Activated T-cell treated with anti-CD3 and anti-CD28 coated beads, Interleukin-2, amount 50 U/mL, for 48 hours (primary cell): ENCODE measurements around the gene KCNIP3.

Experiments
- DNase-seq, 2 experiments: peaks; one replicate each; pipeline ENCODE4 v3.0.0-alpha.2; 2020

KCNIP3 gene

GRCh38 chr2:95297639-95298395 is 670 bp downstream of the KCNIP3 start:
- no peak for DNase-seq

DNA sequence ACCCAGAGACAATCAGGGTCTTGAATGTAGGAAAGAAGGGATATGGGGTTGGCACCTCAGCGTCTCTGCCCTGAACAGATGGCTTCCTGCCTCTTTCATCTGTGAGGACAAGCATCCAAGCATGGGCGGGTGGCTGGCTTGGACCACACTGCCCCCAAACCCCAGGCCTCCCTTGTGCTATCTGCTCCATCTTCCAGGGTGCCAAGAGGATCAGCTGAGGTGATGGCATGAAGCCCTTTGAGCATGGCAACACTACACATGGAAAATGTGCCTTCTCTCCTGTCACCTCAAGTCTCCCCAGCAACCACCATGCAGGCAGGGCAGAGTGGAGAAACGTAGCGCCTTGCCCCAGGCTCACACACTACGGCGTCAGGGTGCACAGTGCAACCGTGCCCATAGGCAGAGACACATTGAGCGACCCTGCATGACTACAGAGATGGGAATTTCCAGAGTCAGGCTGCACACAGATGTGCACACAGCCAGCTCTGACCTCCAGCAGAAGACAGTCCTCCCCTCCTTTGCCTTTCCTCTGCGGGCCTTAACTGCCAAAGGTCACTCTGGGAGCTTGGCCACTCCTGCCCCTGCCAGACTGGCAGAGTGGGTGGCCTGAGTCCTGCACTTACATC is 1.5 kb downstream of the KCNIP3 start:
- DNase-seq: no peak

GRCh38 chr2:95299961-95300360 is 2.8 kb downstream of the KCNIP3 start:
- DNase-seq: no peak

DNA sequence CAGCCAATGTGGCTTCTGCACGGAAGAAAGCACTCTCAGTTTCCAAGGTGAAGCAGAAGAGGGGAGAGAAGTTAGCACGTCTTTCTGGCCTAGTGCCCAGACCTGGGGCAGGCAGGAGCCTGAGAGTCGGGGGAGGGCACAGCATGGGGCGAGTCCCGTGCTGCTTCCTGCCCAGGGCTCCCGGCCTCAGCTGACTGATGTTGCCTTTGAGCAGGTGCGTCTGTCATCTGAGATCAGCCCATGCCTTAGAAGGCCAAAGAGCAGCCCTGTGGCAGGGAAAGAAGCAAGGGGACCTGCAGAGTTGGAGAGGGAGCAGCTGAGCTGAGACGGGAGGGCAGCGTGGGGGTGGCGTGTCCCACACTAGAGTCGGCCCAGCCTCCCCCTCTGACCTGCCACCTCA is 3.3 kb downstream of the KCNIP3 start:
- DNase-seq: no peak

DNA sequence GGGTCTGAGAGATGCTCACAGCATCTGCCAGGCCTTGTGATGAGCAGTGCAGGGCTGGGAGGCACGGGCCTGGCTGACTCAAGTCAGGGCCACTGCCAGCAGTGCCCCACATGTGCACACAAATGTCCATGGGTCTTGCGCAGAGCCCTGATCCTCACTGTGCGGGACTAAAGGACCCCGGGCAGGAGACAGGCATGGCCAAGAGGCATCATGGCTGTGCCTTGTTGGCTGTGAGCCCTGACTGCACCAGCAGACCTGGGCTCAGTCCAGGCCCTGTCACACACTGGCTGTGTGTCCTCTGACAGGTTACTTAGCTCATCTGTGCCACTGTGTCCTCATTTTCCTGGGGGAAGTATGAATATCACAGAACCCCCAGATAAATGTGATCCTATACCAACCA is 4.0 kb downstream of the KCNIP3 start:
- no peak for DNase-seq

GRCh38 chr2:95301876-95302641 is 4.9 kb downstream of the KCNIP3 start:
- no peak for DNase-seq

DNA sequence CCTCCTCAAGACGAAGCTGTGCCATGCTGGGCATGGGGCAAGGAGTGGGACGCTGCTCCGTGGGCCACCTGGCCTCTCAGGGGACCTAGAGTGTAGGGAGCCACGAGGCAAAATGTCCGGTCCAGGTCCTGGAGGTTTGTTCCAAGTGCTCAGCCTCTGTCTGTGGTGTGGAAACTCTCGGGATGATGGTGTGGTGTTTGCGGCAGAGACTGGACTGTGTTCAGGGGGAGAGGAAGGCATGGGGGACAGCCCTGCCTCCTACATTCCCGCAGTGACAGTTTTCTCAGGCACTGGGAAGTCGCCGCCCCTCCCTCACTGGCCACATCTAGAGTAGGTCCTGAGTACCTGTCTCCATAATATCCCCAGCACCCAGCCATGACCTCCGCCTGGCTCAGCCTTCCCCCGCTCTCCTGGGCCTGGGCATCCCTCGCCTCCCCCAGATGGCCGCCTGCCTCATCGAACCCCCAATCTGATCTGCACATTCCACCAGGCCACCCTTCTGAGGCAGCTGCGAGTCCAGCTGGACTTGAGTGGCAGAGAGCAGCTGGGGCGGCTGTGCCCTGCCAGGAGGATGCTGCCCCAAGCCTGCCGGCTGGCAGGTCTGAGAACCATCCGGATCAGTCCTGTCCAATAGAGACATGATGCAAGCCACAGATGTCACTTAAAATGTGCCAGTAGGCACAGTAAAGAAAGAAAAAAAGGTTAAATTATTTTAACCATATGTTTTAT is 6.2 kb downstream of the KCNIP3 start:
- DNase-seq: no peak

- DNase-seq: no peak
Observed at GRCh38 chr2:95305380-95306061, 8.4 kb downstream of the KCNIP3 start.

DNA sequence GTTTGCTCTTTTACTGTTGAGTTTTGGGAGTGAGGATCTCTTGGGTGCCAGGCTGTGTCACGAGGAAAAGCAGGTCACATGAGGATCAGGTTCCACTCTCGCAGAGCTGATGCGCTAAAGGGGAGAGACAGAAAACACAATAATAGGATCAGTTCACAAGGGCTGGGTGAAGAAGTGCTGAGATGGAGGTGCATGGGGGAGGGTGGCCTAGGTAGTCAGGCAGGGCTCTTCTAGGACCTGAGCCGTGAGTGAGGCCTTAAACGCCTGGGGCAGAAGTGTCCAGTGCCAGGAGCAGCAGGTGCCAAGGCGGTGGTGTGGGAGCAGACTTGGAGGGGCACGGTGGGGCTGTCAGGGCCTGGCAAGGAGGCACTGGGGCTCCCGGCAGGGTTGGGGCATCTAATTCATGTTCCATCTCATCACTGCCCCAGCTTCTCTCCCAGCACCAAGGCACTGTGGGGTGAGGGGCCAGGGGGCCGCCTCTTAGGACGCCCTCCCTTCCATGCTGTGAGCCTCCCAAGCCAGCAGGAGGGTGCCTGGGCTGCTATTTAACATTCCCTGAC is 9.3 kb downstream of the KCNIP3 start:
- no peak for DNase-seq

- no peak for DNase-seq
Observed at GRCh38 chr2:95307036-95307435, 9.9 kb downstream of the KCNIP3 start.

- no peak for DNase-seq
Observed at GRCh38 chr2:95307878-95308277, 10.7 kb downstream of the KCNIP3 start.

GRCh38 chr2:95308426-95308990 is 11.4 kb downstream of the KCNIP3 start:
- DNase-seq: no peak

- DNase-seq: no peak
Observed at GRCh38 chr2:95309599-95309998, 12.5 kb downstream of the KCNIP3 start.

GRCh38 chr2:95310216-95310615 is 13.1 kb downstream of the KCNIP3 start:
- no peak for DNase-seq

GRCh38 chr2:95310651-95311050 is 13.5 kb downstream of the KCNIP3 start:
- DNase-seq: no peak

GRCh38 chr2:95311815-95312542 is 14.8 kb downstream of the KCNIP3 start:
- no peak for DNase-seq

GRCh38 chr2:95312543-95313201 is 15.5 kb downstream of the KCNIP3 start:
- DNase-seq: no peak

- DNase-seq: no peak
Observed at GRCh38 chr2:95313296-95314131, 16.4 kb downstream of the KCNIP3 start.

- DNase-seq: no peak
Observed at GRCh38 chr2:95314598-95314963, 17.4 kb downstream of the KCNIP3 start.
